GM13977 (cell line): ENCODE measurements around the gene TMEM120B.

Experiments used
- DNase-seq: peaks from one replicate; pipeline ENCODE4 v3.0.0; 2012; ENCODE audit warnings: low spot score
- in situ Hi-C: fragments of 300-500 bp; cut with MboI; formaldehyde crosslinking; loops from one replicate; pipeline ENCODE4 v1.12.0; 2022; ENCODE audit warnings: low sequenced_read_pairs, low pct_unique_long_range_greater_than_20kb, mixed read lengths, inconsistent platforms; ENCODE audit not compliant: unreplicated experiment
- TF ChIP-seq, protein P1 (sequence below): IDR thresholded peaks from 2 replicates; pipeline ENCODE4 v1.5.1; 2012; ENCODE audit warnings: mild to moderate bottlenecking, control low read depth; ENCODE audit not compliant: insufficient read depth; ENCODE audit errors: extremely low read depth, missing control alignments

Gene TMEM120B

DNA sequence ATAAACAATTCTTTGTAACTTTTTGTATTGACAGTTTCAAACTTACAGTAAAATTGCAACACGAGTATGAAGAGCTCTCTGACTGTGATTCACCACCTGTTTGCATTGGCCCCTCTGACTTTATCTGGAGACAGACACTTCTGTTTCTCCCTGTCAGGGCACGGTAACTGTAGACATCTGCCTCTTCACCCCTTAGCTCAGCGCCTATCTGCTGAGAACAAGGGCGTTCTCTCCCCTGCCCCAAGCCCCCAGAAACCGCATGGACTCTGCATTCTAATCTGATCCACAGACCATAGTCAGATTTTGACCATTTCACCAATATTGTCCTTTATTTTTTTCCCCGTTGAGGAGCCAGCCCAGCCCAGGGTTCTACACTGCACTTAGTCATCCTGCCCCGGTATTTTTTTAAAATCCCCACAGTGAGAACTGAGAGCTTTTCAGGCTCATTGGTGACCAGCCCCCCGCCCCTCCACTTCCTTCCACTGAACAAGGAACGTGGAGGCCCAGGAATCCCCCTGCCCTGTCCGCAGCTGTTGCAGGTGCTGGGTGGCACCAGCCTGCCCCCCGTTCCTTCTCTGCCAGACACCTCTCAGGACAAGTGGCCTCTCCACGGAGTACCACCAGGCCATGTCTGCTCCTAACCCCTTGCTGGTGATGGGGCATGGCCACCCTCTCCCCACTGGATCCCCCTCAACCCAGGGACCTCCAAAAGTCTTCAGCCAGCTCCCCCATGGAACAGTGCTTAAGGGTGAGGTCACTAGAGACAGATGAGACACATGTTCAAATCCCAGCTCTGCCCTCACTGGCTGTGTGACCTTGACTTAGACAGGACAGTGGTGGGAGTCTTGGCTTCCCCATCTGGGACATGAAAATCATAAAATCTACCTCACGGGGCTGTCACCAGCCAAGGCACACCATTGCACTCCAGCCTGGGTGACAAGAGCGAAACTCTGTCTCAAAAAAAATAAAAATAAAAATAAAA lies 69.7 kb downstream of the TMEM120B start:
- in situ Hi-C loops, result no loop called here
- TF ChIP-seq, protein P1, sequence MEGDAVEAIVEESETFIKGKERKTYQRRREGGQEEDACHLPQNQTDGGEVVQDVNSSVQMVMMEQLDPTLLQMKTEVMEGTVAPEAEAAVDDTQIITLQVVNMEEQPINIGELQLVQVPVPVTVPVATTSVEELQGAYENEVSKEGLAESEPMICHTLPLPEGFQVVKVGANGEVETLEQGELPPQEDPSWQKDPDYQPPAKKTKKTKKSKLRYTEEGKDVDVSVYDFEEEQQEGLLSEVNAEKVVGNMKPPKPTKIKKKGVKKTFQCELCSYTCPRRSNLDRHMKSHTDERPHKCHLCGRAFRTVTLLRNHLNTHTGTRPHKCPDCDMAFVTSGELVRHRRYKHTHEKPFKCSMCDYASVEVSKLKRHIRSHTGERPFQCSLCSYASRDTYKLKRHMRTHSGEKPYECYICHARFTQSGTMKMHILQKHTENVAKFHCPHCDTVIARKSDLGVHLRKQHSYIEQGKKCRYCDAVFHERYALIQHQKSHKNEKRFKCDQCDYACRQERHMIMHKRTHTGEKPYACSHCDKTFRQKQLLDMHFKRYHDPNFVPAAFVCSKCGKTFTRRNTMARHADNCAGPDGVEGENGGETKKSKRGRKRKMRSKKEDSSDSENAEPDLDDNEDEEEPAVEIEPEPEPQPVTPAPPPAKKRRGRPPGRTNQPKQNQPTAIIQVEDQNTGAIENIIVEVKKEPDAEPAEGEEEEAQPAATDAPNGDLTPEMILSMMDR, result no peak
- DNase-seq, result peak; percentile 78

DNA sequence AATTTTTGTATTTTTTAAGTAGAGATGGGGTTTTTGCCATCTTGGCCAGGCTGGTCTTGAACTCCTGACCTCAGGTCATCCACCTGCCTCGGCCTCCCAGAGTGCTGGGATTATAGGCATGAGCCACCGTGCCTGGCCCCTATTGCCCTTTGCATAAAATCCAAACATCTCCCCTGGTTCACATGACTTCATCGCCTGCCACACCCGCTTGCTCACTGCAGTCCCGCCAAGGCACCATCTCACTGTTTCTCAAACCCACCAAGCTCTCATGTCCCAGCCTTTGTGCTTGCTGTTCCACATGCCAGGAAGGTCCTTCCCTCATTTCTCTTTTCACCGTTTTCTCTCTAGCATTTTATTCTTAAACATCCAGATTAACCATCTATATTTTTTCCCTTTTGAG lies 71.2 kb downstream of the TMEM120B start:
- DNase-seq, result no peak
- in situ Hi-C loops, result no loop called here
- TF ChIP-seq, protein P1, result no peak

DNA sequence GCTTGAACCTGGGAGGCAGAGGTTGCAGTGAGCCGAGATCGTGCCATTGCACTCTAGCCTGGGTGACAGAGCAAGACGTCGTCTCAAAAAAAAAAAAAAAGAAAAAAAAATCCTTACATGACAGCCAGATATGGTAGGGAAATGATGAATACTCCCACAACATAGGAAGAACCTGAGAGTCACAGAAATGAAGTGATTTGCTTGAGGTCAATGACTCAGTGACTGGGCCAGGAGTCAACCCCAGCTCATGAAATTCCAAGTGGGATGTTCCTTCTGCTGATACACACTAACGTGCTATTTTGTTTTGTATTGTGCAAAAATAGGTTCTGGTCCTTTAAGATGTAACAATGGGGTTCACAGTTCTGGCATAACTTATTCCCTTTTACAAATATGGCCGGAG lies 71.9 kb downstream of the TMEM120B start:
- TF ChIP-seq, protein P1, result no peak
- in situ Hi-C loops, result no loop called here
- DNase-seq, result no peak

DNA sequence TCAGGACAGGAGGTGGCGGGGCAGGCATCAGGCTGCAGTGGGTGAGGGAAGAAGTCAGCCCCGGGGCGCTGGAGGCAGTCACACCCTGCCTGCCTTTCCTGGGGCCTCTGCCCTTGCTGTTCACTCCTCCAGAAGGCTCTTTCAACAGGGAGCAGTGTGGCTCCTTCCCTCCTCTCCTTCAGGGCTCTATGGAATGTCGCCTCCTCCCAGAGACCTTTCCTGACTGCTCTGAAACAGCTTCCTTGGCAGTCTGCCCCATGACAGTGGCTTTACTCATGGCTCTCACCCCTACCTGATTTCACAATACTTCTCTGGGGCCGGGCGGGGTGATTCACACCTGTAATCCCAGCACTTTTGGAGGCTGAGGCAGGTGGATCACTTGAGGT lies 73.9 kb downstream of the TMEM120B start:
- no peak for DNase-seq
- in situ Hi-C loops, result no loop called here
- TF ChIP-seq, protein P1, result no peak

DNA sequence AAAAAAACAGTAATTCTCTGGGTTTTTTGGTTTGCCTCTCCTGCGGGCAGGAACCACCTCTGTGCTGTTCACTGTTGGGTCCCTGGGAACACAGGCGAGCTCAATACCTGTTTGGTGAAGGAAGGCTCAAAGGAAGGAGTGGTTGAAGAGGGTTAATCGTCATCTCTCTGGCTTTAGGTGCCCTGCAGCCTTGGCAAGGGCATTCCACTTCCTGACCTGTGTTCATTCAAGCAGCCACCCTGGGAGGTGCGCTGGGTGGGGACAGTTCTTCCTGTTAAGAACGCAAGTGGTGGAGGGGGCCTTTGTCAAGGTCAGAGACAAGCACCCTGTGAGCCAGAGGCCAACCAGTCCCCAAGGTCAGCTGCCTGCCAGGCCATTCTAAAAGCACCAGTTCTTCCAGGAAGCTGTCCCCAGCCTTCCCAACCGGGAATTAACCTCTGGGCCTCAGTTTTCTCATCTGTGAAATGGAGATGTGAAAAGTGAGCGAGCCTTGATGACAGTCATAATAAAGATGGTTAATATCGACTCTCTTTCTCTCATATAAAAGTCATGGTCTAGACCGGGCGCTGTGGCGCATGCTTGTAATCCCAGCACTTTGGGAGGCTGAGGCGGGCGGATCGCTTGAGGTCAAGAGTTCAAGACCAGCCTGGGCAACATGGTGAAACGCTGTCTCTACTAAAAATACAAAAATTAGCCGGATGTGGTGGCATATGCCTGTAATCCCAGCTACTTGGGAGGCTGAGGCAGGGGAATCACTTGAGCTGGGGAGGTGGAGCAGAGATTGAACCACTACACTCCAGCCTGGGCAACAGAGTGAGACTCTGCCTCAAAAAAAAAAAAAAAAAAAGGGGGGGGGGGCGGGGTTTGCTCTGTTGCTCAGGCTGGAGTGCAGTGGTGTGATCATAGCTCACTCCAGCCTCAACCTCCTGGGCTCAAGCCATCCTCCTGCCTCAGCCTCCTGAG lies 74.8 kb downstream of the TMEM120B start:
- in situ Hi-C loops, result no loop called here
- DNase-seq, result no peak
- TF ChIP-seq, protein P1, result no peak

DNA sequence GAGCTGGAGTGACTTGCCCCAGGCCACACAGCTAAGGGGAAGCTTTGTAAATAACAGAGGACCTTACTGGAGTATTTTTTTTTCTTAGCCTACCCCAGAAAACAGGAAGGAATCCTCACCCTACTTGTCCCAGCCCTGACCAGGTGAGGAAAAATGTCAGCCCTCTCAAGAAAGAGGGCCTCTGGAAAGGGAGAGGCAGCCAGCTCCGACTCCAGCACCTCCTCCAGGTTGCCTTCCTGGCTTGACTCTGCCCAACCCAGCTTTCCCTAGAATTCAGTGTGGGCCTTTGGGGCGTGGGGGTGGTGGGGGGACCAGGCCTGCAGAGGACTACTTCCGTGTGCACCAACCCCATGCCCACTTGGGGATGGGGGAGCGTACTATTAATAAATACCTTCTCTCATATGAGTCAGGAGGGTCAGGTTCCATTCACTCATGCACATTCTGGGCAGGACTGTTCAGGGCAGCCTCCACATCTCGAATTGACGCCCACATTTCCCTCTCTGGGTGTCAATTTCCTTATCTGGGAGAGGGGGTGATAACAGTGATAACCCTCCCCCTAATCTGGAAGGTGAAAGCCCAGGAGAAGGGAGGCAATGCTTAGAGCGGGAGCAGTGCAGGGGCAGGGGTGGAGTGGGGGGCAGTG lies 75.7 kb downstream of the TMEM120B start:
- in situ Hi-C loops, result no loop called here
- TF ChIP-seq, protein P1, result no peak
- no peak for DNase-seq
